VCaP (cell line): ENCODE measurements around the gene SCGB1D2.

ENCODE experiments used
- H3K27ac ChIP-seq: fragments of 450-650 bp; 2 replicates; pipeline ENCODE4 v1.5.1; 2017
- TF ChIP-seq, protein P1 (sequence below): fragments of 450-650 bp; conservative IDR thresholded peaks from 2 replicates; pipeline ENCODE4 v1.5.1; 2017; ENCODE audit warnings: mild to moderate bottlenecking, moderate library complexity

SCGB1D2 gene

DNA sequence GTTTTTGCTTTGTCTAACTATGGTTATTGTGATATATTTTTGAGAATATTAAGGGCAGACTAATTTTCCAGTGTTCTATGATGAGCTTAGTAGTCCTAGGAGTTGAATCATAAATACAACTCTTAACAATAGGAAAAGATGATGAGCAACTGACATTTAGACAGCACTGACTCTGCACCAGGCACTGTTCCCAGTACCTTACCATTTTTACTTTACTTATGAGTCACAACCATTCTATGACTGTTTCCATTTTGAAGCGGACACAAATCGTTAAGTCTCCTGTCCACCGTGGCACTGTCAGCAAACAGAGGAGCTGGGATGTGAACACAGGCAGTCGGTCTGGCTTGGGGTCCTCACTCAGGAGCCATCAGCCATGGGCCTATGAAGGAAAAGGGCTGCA is 24.5 kb downstream of the SCGB1D2 start:
- H3K27ac ChIP-seq = no peak overlapping the region
- TF ChIP-seq, protein P1, sequence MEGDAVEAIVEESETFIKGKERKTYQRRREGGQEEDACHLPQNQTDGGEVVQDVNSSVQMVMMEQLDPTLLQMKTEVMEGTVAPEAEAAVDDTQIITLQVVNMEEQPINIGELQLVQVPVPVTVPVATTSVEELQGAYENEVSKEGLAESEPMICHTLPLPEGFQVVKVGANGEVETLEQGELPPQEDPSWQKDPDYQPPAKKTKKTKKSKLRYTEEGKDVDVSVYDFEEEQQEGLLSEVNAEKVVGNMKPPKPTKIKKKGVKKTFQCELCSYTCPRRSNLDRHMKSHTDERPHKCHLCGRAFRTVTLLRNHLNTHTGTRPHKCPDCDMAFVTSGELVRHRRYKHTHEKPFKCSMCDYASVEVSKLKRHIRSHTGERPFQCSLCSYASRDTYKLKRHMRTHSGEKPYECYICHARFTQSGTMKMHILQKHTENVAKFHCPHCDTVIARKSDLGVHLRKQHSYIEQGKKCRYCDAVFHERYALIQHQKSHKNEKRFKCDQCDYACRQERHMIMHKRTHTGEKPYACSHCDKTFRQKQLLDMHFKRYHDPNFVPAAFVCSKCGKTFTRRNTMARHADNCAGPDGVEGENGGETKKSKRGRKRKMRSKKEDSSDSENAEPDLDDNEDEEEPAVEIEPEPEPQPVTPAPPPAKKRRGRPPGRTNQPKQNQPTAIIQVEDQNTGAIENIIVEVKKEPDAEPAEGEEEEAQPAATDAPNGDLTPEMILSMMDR = no peak

DNA sequence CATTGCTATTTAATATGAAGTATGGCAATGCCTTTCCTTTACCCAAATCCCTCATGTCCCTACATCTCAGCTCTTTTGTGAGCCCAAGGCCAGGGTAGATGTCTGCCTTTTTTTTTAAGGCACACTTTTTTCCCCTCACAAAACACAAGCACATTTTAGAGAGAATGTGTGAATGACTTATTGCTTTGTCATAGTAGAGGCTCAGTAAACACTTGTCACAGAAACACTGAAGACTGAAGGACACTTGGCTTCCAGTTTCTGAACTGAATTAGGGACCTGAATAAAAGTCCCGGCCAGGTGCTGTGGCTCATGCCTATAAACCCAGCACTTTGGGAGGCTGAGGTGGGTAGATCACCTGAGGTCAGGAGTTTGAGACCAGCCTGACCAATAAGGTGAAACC is 25.0 kb downstream of the SCGB1D2 start:
- H3K27ac ChIP-seq = no peak overlapping the region
- TF ChIP-seq, protein P1 = no peak

DNA sequence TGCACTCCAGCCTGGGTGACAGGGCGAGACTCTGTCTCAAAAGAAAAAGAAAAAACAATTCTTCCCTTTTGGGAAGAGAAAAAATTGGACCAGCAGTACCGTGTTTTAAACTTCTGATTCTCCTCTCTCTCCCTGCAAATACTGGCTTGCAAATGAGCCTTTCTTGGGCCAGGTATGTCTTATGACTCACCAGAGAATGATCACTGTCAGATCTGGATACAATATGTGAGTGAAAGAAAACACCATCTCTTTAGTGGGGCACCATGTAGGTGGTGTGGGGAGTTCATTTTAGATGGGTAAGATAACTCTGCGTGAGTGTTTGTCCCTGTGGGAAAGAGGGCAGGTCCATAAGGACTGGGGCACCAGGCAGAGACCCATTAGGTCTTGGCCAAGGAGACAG is 25.5 kb downstream of the SCGB1D2 start:
- TF ChIP-seq, protein P1 = no peak
- H3K27ac ChIP-seq = no peak overlapping the region

DNA sequence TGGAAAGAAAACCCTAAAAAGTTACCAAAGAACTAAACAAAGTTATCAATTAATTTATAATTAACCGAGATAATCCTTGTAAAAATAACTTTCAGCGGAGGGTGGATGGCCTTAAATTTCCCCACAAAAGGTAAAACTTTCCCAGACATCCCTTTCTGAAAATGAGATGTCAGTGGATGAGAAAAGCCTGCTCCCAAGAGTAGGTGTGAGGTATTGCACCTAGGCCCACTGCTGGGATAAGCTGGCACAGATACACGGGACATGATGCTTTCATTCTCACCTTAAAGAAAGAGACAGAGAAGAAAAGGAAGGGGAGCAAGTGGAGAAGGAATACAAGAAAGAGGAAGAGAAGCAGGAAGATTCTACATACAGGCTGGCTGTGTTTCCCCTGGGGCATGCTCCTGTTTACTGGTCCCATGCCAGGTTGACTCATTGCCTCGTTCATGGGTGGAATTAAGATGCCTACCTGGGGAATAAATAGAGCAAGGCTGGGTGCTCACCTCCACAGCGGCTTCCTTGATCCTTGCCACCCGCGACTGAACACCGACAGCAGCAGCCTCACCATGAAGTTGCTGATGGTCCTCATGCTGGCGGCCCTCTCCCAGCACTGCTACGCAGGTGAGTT is 27.7 kb downstream of the SCGB1D2 start, which contains the start of gene SCGB2A2:
Gene SCGB2A2 (plus strand): TSS at position 505 of the 625 bp plus-strand sequence. CDS start 59 bp downstream, at position 564.
- TF ChIP-seq, protein P1 = peak; percentile 83
- no peak within 1 kb of the TSS for H3K27ac ChIP-seq

DNA sequence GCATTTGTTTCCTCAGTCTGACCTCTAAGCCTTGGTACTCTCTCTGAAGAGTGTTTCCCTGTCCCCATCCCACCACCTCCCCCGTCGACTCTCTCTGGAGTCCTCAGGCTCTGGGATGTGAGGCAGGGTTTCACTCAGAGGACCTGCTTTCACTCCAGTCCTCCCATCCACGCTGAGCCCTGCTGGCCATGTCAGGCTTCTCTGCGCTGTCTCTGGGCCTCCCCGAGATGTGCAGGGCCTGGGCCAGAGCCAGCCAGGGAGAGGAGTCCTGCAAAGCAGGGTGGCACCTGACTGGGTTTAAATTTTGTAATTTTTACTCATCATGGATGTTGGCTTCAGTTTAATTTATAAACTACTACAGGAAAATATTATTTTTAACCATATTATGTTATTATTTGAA is 31.2 kb downstream of the SCGB1D2 start:
- H3K27ac ChIP-seq = no peak overlapping the region
- TF ChIP-seq, protein P1 = no peak

DNA sequence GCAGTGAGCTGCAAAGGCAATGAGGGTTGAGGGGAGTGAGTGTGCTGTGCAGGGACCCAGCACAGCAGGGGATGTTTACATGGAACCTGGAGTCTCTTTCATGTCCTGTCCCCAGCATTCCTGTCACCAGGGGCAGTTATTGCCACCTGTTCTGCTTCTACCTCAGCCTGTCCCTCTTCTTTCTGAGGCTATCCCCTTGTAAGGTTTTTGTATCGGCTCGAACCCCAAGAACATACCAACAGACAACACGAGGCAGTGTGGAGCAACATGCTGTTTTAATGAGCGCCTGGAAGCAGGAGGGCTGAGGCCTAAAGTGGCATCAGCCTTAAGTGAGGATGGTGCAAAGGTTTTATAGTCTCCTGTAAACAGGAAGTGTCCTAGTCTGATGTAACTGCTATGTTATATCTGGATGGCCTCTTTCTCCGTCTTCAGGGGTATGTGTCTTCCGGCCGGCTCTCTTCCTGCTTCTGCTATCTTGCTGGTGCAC is 31.8 kb downstream of the SCGB1D2 start:
- TF ChIP-seq, protein P1 = no peak
- H3K27ac ChIP-seq = no peak overlapping the region

DNA sequence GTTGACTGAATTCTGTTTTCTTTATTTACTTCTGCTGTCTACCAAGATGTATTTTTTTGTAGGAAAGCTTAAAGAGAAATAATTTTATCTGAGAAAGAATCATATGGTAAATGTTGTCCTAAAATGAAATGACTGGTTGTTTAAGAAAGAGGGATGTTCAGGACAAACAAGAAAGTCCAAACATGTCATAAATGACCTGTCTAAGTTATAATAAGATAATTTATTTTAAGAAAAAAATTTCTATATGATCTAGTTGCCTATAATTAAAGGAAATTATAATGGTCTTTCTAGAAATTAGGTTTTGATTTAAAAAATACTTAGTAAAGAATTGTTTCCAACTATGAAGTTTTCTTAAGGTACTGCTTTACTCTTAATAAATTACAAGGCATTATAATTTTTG is 38.4 kb downstream of the SCGB1D2 start:
- no peak overlapping the region for H3K27ac ChIP-seq
- TF ChIP-seq, protein P1 = no peak
